Sigmoid colon (tissue), 7 donors: ENCODE results near the gene GOPC. TPM values are rescaled to one million over a fixed set of nuclear protein-coding genes. Genes with fewer than 3 reads are reported as not detected.

ENCODE experiments used
- DNase-seq: peaks from one replicate; pipeline ENCODE4 v3.0.0-alpha.2; 2019
- H3K27ac ChIP-seq, 4 donors: fragments of 200-600 bp; sonication (generic); one replicate each; pipeline ENCODE4 v1.5.1; 2016 to 2019; ENCODE audit warnings: mild to moderate bottlenecking in 1 of 4
- H3K27me3 ChIP-seq, 3 donors: fragments of 200-600 bp; sonication (generic); one replicate each; pipeline ENCODE4 v1.5.1; 2019; ENCODE audit warnings: mild to moderate bottlenecking in 1 of 3
- H3K36me3 ChIP-seq, 4 donors: fragments of 200-600 bp; sonication (generic); one replicate each; pipeline ENCODE4 v1.5.1; 2016 to 2019
- H3K4me1 ChIP-seq, 4 donors: fragments of 200-600 bp; sonication (generic); one replicate each; pipeline ENCODE4 v1.5.1; 2017 to 2019
- H3K4me3 ChIP-seq, 4 donors: fragments of 200-600 bp; sonication (generic); one replicate each; pipeline ENCODE4 v1.5.1; 2017 to 2019; ENCODE audit warnings: mild to moderate bottlenecking in 2 of 4, moderate library complexity in 1 of 4
- H3K9me3 ChIP-seq, 4 donors: fragments of 200-600 bp in 3 of 4; sonication (generic) in 3 of 4; one replicate each; pipeline versions ENCODE4 v1.5.1 to v1.6.1; 2013 to 2019
- EP300 ChIP-seq, 4 donors: sonication (generic); formaldehyde crosslinking; IDR thresholded peaks; one replicate each; pipeline ENCODE4 v1.6.1; 2017; ENCODE audit warnings: antibody characterized with exemption in 4 of 4
- POLR2A ChIP-seq, 2 donors: fragments of 450-650 bp; IDR thresholded peaks; one replicate each; pipeline ENCODE4 v1.6.1; 2016; ENCODE audit warnings: antibody characterized with exemption in 2 of 2, mild to moderate bottlenecking in 2 of 2, moderate library complexity in 2 of 2
- POLR2AphosphoS5 ChIP-seq, 4 donors: sonication (generic); formaldehyde crosslinking; IDR thresholded peaks; one replicate each; pipeline ENCODE4 v1.6.1; 2017; ENCODE audit warnings: antibody characterized with exemption in 4 of 4
- WGBS, 2 donors: extraction: QIAGEN DNeasy Blood & Tissue Kit; methylation state at CpG; one replicate each; pipeline ENCODE4 v1.1.7; 2013; 5-methylcytosine and 5-hydroxymethylcytosine counted together
- intact Hi-C: fragments of 100-400 bp; cut with DNase I; formaldehyde crosslinking; loops from one replicate; pipeline ENCODE4 v1.15.1; 2023
- polyA plus RNA-seq, 3 donors: library from polyadenylated mRNA; stranded (reverse); fragments of 200-250 nt; gene quantifications; one replicate each; pipeline ENCODE4 v1.2.3, GENCODE V29; 2013
- total RNA-seq, 4 donors: library from RNA; depleted of rRNA; stranded (reverse); fragments of >200 nt; gene quantifications; one replicate each; pipeline ENCODE4 v1.1.0, GENCODE V29; 2016
- TF ChIP-seq, protein P1 (sequence below), 4 experiments: fragments of 450-650 bp in 3 of 4; fragments of 200-600 bp in 1 of 4; IDR thresholded peaks; one replicate each; pipeline ENCODE4 v1.5.1; 2016 to 2019; ENCODE audit warnings: antibody characterized with exemption in 4 of 4, mild to moderate bottlenecking in 3 of 4, moderate library complexity in 2 of 4
- donor health status: healthy with polysubstance abuse.
- donor health status: Bipolar disorder and iron deficiency.
- donor health status: healthy.

GOPC gene
- total and polyA plus RNA-seq, 7 donors, result 14.8 to 28.1 (median 26.0) TPM

DNA sequence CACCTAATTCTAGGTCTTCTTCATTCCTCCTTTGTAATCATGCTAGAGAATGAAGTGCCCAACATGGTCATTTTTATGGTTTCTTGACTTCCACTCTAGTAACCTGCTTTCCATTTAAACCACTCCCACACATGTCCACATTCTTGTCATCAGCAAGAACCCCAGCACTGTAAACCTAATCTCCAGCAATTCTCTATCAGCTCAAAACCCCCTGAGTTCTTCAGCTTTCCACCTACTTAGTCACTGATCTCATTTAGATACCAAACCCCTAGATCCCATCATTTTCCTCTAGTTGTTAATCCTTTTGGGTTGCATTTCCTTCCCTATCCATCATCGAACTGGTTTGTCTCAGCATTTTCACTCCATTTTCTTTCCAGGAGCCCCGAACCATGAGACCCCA, 49.7 kb downstream of the GOPC start:
- Histone ChIP-seq H3K27me3 (no peaks in the 10 kb centered on the region), H3K36me3 (no peaks in the 10 kb centered on the region), H3K4me3 (no peak overlapping the region), H3K4me1 (peaks cover 0 to 15% (median 9%) of the 10 kb centered on the region in 4 donors), H3K9me3 (no peaks in the 10 kb centered on the region), H3K27ac (no peak overlapping the region)
- 79 to 92% methylated on average over 2 of the region's 2 CpGs for WGBS, 2 donors
- TF ChIP-seq, protein P1, sequence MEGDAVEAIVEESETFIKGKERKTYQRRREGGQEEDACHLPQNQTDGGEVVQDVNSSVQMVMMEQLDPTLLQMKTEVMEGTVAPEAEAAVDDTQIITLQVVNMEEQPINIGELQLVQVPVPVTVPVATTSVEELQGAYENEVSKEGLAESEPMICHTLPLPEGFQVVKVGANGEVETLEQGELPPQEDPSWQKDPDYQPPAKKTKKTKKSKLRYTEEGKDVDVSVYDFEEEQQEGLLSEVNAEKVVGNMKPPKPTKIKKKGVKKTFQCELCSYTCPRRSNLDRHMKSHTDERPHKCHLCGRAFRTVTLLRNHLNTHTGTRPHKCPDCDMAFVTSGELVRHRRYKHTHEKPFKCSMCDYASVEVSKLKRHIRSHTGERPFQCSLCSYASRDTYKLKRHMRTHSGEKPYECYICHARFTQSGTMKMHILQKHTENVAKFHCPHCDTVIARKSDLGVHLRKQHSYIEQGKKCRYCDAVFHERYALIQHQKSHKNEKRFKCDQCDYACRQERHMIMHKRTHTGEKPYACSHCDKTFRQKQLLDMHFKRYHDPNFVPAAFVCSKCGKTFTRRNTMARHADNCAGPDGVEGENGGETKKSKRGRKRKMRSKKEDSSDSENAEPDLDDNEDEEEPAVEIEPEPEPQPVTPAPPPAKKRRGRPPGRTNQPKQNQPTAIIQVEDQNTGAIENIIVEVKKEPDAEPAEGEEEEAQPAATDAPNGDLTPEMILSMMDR (IDR thresholded peaks at IDR 0.05), result no peak
- TF ChIP-seq EP300 (IDR thresholded peaks at IDR 0.05), result no peak
- TF ChIP-seq POLR2A (IDR thresholded peaks at IDR 0.05), result no peak
- TF ChIP-seq POLR2AphosphoS5 (IDR thresholded peaks at IDR 0.05), result no peak
- no peak for DNase-seq
- intact Hi-C loops, result no loop called here

DNA sequence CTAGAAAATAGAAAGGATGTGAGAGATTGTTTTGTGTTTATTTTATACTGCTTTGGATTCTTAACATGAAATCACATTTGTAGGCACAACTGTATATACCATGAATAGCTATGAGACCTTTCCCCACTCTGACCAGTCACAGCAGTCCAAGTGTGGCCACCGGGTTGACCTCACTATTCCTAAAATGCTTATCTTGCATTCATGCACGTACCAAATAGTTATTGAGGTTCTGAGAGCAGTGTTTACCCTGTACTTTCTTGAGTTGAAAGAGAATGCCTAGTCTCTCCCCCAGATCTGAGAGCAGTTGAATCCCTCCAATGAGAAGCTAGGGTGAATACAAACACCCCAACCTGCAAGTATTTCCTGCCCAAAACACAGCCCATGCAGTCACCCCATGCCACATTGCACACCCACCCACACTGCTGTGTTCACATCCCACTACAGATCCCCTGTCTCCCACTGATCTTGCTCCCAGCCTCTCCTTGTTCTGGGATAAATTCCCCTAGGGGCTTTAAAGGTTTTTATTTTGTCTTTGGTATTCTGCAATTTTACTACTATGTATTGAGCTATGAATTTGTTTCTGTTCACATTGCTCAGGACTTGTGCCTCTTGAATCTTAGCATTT, 51.6 kb downstream of the GOPC start:
- H3K9me3 ChIP-seq, result no peaks in the 10 kb centered on the region
- DNase-seq, result no peak
- intact Hi-C loops, result no loop called here
- TF ChIP-seq POLR2A (IDR thresholded peaks at IDR 0.05), result no peak
- no peak for TF ChIP-seq EP300 (IDR thresholded peaks at IDR 0.05)
- TF ChIP-seq, protein P1 (IDR thresholded peaks at IDR 0.05), result no peak
- TF ChIP-seq POLR2AphosphoS5 (IDR thresholded peaks at IDR 0.05), result no peak
- 74 to 78% methylated on average over 2 of the region's 2 CpGs for WGBS, 2 donors
- peaks cover 0 to 17% (median 9%) of the 10 kb centered on the region in 4 donors for H3K4me1 ChIP-seq
- no peak overlapping the region for H3K27ac ChIP-seq
- H3K27me3 ChIP-seq, result no peaks in the 10 kb centered on the region
- H3K4me3 ChIP-seq, result no peak overlapping the region
- H3K36me3 ChIP-seq, result no peaks in the 10 kb centered on the region

GRCh38 chr6:117550078-117550600, 52.2 kb downstream of the GOPC start:
- Histone ChIP-seq H3K27me3 (no peaks in the 10 kb centered on the region), H3K4me3 (no peak overlapping the region), H3K4me1 (peaks cover 0 to 17% (median 9%) of the 10 kb centered on the region in 4 donors), H3K27ac (no peak overlapping the region), H3K9me3 (no peaks in the 10 kb centered on the region), H3K36me3 (no peaks in the 10 kb centered on the region)
- TF ChIP-seq, protein P1 (IDR thresholded peaks at IDR 0.05), result no peak
- TF ChIP-seq POLR2A (IDR thresholded peaks at IDR 0.05) (no peak), POLR2AphosphoS5 (IDR thresholded peaks at IDR 0.05) (no peak), EP300 (IDR thresholded peaks at IDR 0.05) (no peak)
- intact Hi-C loops, result no loop called here
- WGBS, 2 donors, result 92 to 96% methylated on average over 3 of the region's 3 CpGs
- no peak for DNase-seq

DNA sequence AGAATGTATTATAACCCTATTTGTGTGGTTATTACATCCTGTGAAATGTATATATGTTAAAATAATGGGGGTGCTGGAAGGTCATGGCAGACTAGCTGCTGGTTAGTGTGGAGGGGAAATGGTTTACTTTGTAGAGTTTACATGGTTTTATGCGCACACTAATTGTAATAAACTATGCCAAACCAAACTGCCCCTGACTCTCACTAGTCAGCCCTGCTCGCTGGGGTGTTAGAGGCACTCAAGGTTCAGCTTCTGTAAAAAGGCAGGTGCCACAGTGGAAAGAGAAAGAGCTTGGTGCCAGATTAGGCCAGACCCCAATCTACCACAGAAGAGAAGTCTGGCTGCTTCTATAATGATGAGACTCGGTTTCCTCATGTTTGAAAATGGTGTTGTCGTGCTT, 52.7 kb downstream of the GOPC start:
- no peaks in the 10 kb centered on the region for H3K9me3 ChIP-seq
- intact Hi-C loops, result loop anchor here (5.0 kb wide), 1 partner anchor 67 kb away; the partner anchor contains the start of gene DCBLD1
- no peak overlapping the region for H3K4me3 ChIP-seq
- no peaks in the 10 kb centered on the region for H3K36me3 ChIP-seq
- no peaks in the 10 kb centered on the region for H3K27me3 ChIP-seq
- peaks cover 0 to 17% (median 9%) of the 10 kb centered on the region in 4 donors for H3K4me1 ChIP-seq
- DNase-seq, result no peak
- H3K27ac ChIP-seq, result no peak overlapping the region
- WGBS, 2 donors, result 80 to 86% methylated on average over 4 of the region's 4 CpGs
- TF ChIP-seq POLR2AphosphoS5 (IDR thresholded peaks at IDR 0.05) (no peak), EP300 (IDR thresholded peaks at IDR 0.05) (no peak), POLR2A (IDR thresholded peaks at IDR 0.05) (no peak)
- TF ChIP-seq, protein P1 (IDR thresholded peaks at IDR 0.05), result no peak
